Aorta (tissue), 5 donors: ENCODE results near the gene GBA2. TPM values are rescaled to one million over a fixed set of nuclear protein-coding genes. Genes with fewer than 3 reads are reported as not detected.

ENCODE experiments used
- ATAC-seq: fragments of 200-7000 bp; cut with Tn5 transposase; one replicate; pipeline ENCODE4 v1.9.1; 2022; ENCODE audit warnings: moderate library complexity; ENCODE audit not compliant: low FRiP score
- DNase-seq, 2 donors: peaks; one replicate each; pipeline ENCODE4 v3.0.0-alpha.2; 2020
- H3K27ac ChIP-seq, 2 donors: one replicate each; pipeline ENCODE4 v1.5.1; 2013; ENCODE audit warnings: low read length in 2 of 2, mild to moderate bottlenecking in 2 of 2, moderate library complexity in 2 of 2, control low read depth in 1 of 2, inconsistent platforms in 1 of 2, low read depth in 1 of 2
- H3K27me3 ChIP-seq, 2 donors: one replicate each; pipeline ENCODE4 v1.6.1; 2013; ENCODE audit warnings: control low read depth in 1 of 2, low read length in 1 of 2, mild to moderate bottlenecking in 1 of 2, moderate library complexity in 1 of 2; ENCODE audit not compliant: insufficient read depth in 2 of 2, control insufficient read depth in 1 of 2
- H3K36me3 ChIP-seq, 2 donors: one replicate each; pipeline ENCODE4 v1.6.1; 2013; ENCODE audit warnings: control low read depth in 1 of 2, low read length in 1 of 2, mild to moderate bottlenecking in 1 of 2; ENCODE audit not compliant: insufficient read depth in 2 of 2, control insufficient read depth in 1 of 2
- H3K4me1 ChIP-seq, 2 donors: one replicate each; pipeline ENCODE4 v1.6.1; 2013; ENCODE audit warnings: low read length in 2 of 2, control low read depth in 1 of 2, mild to moderate bottlenecking in 1 of 2, moderate library complexity in 1 of 2; ENCODE audit not compliant: insufficient read depth in 2 of 2, control insufficient read depth in 1 of 2
- H3K4me3 ChIP-seq, 2 donors: one replicate each; pipeline ENCODE4 v1.5.1; 2013; ENCODE audit warnings: low read length in 2 of 2, control low read depth in 1 of 2, mild to moderate bottlenecking in 1 of 2
- H3K9me3 ChIP-seq: one replicate; pipeline ENCODE4 v1.6.1; 2013; ENCODE audit warnings: mild to moderate bottlenecking, low read length; ENCODE audit not compliant: control insufficient read depth
- WGBS, 2 donors: extraction: QIAGEN DNeasy Blood & Tissue Kit; methylation state at CpG; one replicate each; pipeline ENCODE4 v1.1.7; 2013; 5-methylcytosine and 5-hydroxymethylcytosine counted together
- intact Hi-C, 2 donors: fragments of 100-400 bp; cut with DNase I; formaldehyde crosslinking; loops; one replicate each; pipeline versions ENCODE4 v1.14.2 to v1.15.0; 2022
- polyA plus RNA-seq, 2 donors: library from polyadenylated mRNA; stranded (reverse); fragments of 200-250 nt; gene quantifications; one replicate each; pipeline ENCODE4 v1.2.3, GENCODE V29; 2013
- total RNA-seq, 2 donors: library from RNA; stranded (reverse); fragmentation: NEBNext Ultra II Directional; extraction: Animal tissue kit (Norgen Biotek cat#: 25700); gene quantifications; one replicate each; pipeline ENCODE4 v1.2.1, GENCODE V29; 2021
- donor health status: healthy with polysubstance abuse.
- donor health status: Bipolar disorder and iron deficiency.
- donor health status: DM: no; HTN: no; CAD: no.
- donor health status: DM: no; HTN: no; CAD: no.
- donor health status: DM: yes; HTN: yes; CAD: no.

GBA2 gene
- total and polyA plus RNA-seq, 4 donors = 18.5 to 122 (median 83.8) TPM

- peak in 1 of 2 donors; percentile 42 for DNase-seq
- Histone ChIP-seq H3K27ac (no peak overlapping the region), H3K36me3 (peaks cover 14 to 21% of the 10 kb centered on the region in 2 donors), H3K9me3 (no peaks in the 10 kb centered on the region), H3K4me3 (no peak overlapping the region), H3K27me3 (no peaks in the 10 kb centered on the region), H3K4me1 (peaks cover 0 to 2% of the 10 kb centered on the region in 2 donors)
- WGBS, 2 donors = 89 to 91% methylated on average over 11 of the region's 11 CpGs
- intact Hi-C loops = no loop called here
- no peak for ATAC-seq
Measured at GRCh38 chr9:35725362-35725761, 23.7 kb downstream of the GBA2 start.

GRCh38 chr9:35723908-35724307, 25.1 kb downstream of the GBA2 start:
- no peak for ATAC-seq
- no peak overlapping the region for H3K4me3 ChIP-seq
- peak in 1 of 2 donors; percentile 38 for DNase-seq
- H3K27me3 ChIP-seq = no peaks in the 10 kb centered on the region
- intact Hi-C loops = no loop called here
- H3K36me3 ChIP-seq = peaks cover 18 to 34% of the 10 kb centered on the region in 2 donors
- H3K4me1 ChIP-seq = peaks cover 0 to 2% of the 10 kb centered on the region in 2 donors
- H3K9me3 ChIP-seq = no peaks in the 10 kb centered on the region
- H3K27ac ChIP-seq = no peak overlapping the region
- WGBS, 2 donors = 85 to 88% methylated on average over 8 of the region's 8 CpGs

- no peaks in the 10 kb centered on the region for H3K27me3 ChIP-seq
- 71 to 79% methylated on average over 2 of the region's 2 CpGs for WGBS, 2 donors
- no peaks in the 10 kb centered on the region for H3K9me3 ChIP-seq
- no peak for DNase-seq
- ATAC-seq = no peak
- intact Hi-C loops = no loop called here
- H3K4me1 ChIP-seq = peaks cover 0 to 2% of the 10 kb centered on the region in 2 donors
- H3K36me3 ChIP-seq = peaks cover 18 to 37% of the 10 kb centered on the region in 2 donors
- H3K27ac ChIP-seq = no peak overlapping the region
- no peak overlapping the region for H3K4me3 ChIP-seq
Measured at GRCh38 chr9:35723426-35723825, 25.6 kb downstream of the GBA2 start.

- no peak for ATAC-seq
- no peak overlapping the region for H3K4me3 ChIP-seq
- peaks cover 26 to 51% of the 10 kb centered on the region in 2 donors for H3K36me3 ChIP-seq
- H3K4me1 ChIP-seq = no peaks in the 10 kb centered on the region
- H3K27ac ChIP-seq = no peak overlapping the region
- H3K27me3 ChIP-seq = no peaks in the 10 kb centered on the region
- H3K9me3 ChIP-seq = no peaks in the 10 kb centered on the region
- WGBS, 2 donors = 86 to 88% methylated on average over 4 of the region's 4 CpGs
- intact Hi-C loops = loop anchor here in 1 of 2 donors (2.0 kb wide), 1 partner anchor 21 kb away; no protein-coding TSS in a partner anchor
- DNase-seq = peak in 1 of 2 donors; percentile 22
Measured at GRCh38 chr9:35719546-35719945, 29.5 kb downstream of the GBA2 start.

- no peak for ATAC-seq
- intact Hi-C loops = loop anchor here in 1 of 2 donors (2.0 kb wide), 1 partner anchor 20 kb away; no protein-coding TSS in a partner anchor
- H3K27ac ChIP-seq = no peak overlapping the region
Measured at GRCh38 chr9:35718721-35719511, 30.1 kb downstream of the GBA2 start.

GRCh38 chr9:35717132-35717870, 31.7 kb downstream of the GBA2 start:
- Histone ChIP-seq H3K9me3 (no peaks in the 10 kb centered on the region), H3K36me3 (peaks cover 21 to 59% of the 10 kb centered on the region in 2 donors), H3K4me1 (no peaks in the 10 kb centered on the region), H3K27ac (no peak overlapping the region), H3K27me3 (no peaks in the 10 kb centered on the region), H3K4me3 (no peak overlapping the region)
- WGBS, 2 donors = 75 to 78% methylated on average over 14 of the region's 14 CpGs
- peak; percentile 33 to 47 for DNase-seq
- intact Hi-C loops = no loop called here
- ATAC-seq = no peak

More at GRCh38 chr9:35718721-35719511, 30.1 kb downstream of the GBA2 start:
- H3K27me3 ChIP-seq = no peaks in the 10 kb centered on the region
- WGBS, 2 donors = 78 to 80% methylated on average over 15 of the region's 15 CpGs
- no peaks in the 10 kb centered on the region for H3K4me1 ChIP-seq
- peaks cover 21 to 55% of the 10 kb centered on the region in 2 donors for H3K36me3 ChIP-seq
- H3K4me3 ChIP-seq = no peak overlapping the region
- H3K9me3 ChIP-seq = no peaks in the 10 kb centered on the region
- DNase-seq = peak in 1 of 2 donors; percentile 24

GRCh38 chr9:35716230-35716629, 32.8 kb downstream of the GBA2 start:
- DNase-seq = peak; percentile 45 to 67
- WGBS, 2 donors = 42 to 47% methylated on average over 4 of the region's 4 CpGs
- Histone ChIP-seq H3K27ac (peak overlapping the region in 1 of 2 donors; percentile 22), H3K36me3 (peaks cover 21 to 60% of the 10 kb centered on the region in 2 donors), H3K27me3 (no peaks in the 10 kb centered on the region), H3K4me3 (no peak overlapping the region), H3K4me1 (no peaks in the 10 kb centered on the region), H3K9me3 (no peaks in the 10 kb centered on the region)
- intact Hi-C loops = no loop called here
- peak; percentile 42 for ATAC-seq

- H3K27me3 ChIP-seq = no peaks in the 10 kb centered on the region
- peak overlapping the region in 1 of 2 donors; percentile 4 for H3K27ac ChIP-seq
- peak in 1 of 2 donors; percentile 16 for DNase-seq
- no peak overlapping the region for H3K4me3 ChIP-seq
- no peak for ATAC-seq
- 91 to 93% methylated on average over 13 of the region's 13 CpGs for WGBS, 2 donors
- no peaks in the 10 kb centered on the region for H3K4me1 ChIP-seq
- intact Hi-C loops = no loop called here
- peaks cover 18 to 57% of the 10 kb centered on the region in 2 donors for H3K36me3 ChIP-seq
- H3K9me3 ChIP-seq = no peaks in the 10 kb centered on the region
Measured at GRCh38 chr9:35714579-35715252, 34.3 kb downstream of the GBA2 start.
